DMS153 treated with DMSO at 0.1 percent for 48 hours (cell line): ENCODE results near the gene DNAJC15.
A peak's percentile ranks its signal among the peaks of the same experiment; 100 is the strongest.
"Not testable (repeated sequence)": the region's sequence is repeated elsewhere in the genome, so short reads cannot be mapped to it uniquely, and the experiment has no call there.

Experiments used
- DNase-seq: peaks from one replicate; lab custom pipeline; 2025; ENCODE audit not compliant: unreplicated experiment; lab: John Stamatoyannopoulos, UW

DNAJC15 gene

GRCh38 chr13:43044720-43045301, 21.4 kb downstream of the DNAJC15 start:
- DNase-seq, result no peak

DNA sequence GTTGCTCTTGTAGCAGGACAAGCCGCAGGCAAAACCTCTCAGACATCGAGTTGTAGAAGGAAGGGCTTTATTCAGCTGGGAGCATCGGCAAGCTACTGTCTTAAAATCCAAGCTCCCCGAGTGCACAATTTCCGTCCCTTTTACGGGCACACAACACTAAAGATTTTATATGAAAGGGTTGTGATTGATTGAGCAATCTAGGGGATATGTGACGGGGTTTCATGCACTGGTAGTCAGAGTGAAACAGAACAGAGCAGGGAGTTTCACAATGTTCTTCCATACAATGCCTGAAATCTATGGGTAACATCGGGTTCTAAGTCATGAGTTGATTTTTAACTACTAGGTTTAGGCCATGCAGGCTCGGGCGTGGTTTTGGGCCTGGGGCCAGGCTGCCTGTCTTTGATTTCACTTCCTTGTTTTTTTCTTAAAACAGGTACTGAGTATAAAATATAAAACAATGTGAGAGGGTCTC, 22.0 kb downstream of the DNAJC15 start:
- not testable (repeated sequence) for DNase-seq

GRCh38 chr13:43046259-43046658, 22.9 kb downstream of the DNAJC15 start:
- no peak for DNase-seq

- DNase-seq, result no peak
These were observed 31.7 kb downstream of the DNAJC15 start for GRCh38 chr13:43054803-43055802.

- DNase-seq, result no peak
These were observed 34.4 kb downstream of the DNAJC15 start for GRCh38 chr13:43057653-43058317.

DNA sequence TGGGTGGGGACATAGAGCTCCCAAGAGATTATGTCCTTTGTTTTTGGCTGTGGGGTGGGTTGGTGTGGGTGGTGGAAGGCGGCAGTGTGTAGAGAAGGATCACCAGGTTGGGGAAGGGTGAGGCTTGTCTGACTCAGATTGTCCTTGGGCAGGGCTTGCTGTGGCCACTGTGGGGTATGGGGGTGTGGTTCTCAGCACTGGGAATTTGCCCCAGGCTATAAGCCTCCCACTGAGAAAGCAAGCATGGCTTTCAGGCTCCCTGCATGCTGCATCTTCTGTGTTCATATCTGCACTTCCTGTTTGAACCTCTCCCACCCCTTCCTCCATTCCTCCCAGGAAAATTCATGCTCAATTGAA, 34.9 kb downstream of the DNAJC15 start:
- DNase-seq, result peak; percentile 41

- DNase-seq, result no peak
These were observed 35.4 kb downstream of the DNAJC15 start for GRCh38 chr13:43058831-43059230.

DNA sequence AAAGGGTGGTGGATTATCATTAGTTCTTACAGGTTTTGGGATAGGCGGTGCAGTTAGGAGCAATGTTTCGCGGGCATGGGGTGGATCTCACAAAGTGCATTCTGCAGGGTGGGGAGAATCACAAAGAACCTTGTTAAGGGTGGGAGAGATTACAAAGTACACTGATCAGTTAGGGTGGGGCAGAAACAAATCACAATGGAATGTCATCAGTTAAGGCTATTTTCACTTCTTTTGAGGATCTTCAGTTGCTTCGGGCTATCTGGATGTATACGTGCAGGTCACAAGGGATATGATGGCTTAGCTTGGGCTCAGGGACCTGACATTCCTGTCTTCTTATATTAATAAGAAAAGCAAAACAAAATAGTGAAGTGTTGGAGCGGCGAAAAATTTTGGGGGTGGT, 36.4 kb downstream of the DNAJC15 start:
- not testable (repeated sequence) for DNase-seq

DNA sequence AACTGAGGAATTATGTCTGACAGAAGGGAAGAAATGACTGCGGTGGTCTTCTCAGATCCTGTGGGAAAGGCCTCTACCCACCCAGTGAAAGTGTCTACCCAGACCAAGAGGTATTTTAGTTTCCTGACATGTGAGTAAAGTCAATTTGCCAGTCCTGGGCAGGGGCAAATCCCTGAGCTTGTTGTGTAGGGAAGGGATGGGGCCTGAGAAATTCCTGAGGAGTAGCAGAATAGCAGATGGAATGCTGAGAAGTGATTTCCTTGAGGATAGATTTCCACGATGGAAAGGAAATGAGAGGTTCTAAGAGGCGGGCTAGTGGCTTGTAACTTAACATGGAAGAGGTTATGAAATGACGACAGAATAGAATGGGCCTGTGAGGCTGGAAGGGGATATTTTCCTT, 37.4 kb downstream of the DNAJC15 start:
- DNase-seq, result not testable (repeated sequence)

GRCh38 chr13:43061496-43062280, 38.3 kb downstream of the DNAJC15 start:
- DNase-seq, result no peak

DNA sequence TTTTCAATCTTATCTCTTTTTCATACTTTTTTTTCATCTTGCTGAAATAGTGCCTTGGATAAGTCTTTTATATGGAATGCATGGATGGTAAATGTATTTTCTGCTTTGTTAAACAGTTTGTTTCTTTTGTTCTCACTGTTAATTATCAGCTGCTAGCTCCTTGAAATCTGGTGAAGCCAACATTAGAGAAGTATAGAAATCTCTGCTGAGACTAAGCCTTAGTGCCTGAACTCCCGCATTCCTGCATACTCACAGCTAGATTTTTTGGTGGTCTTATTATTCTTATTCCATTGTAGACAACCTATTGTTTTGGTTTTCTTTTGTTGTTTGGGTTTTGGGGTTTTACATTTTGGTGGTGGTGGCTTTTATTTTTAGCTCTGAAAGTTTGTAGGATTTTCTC, 48.4 kb downstream of the DNAJC15 start:
- no peak for DNase-seq

DNA sequence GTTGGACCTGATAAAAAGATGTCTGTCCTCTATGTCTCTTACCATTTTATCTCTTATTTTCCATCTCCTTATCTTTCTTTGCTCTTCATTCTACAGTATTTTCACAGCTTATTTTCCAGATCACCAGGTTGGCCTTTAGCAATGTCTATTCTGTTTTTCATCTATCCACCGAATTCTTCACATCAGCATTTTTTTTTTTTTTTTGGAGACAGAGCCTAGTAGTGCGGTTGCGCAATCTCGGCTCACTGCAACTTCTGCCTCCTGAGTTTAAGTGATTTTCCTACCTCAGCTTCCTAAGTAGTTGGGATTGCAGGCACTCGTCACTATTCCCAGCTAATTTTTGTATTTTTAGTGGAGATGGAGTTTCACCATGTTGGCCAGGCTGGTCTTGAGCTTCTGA, 49.0 kb downstream of the DNAJC15 start:
- DNase-seq, result no peak

DNA sequence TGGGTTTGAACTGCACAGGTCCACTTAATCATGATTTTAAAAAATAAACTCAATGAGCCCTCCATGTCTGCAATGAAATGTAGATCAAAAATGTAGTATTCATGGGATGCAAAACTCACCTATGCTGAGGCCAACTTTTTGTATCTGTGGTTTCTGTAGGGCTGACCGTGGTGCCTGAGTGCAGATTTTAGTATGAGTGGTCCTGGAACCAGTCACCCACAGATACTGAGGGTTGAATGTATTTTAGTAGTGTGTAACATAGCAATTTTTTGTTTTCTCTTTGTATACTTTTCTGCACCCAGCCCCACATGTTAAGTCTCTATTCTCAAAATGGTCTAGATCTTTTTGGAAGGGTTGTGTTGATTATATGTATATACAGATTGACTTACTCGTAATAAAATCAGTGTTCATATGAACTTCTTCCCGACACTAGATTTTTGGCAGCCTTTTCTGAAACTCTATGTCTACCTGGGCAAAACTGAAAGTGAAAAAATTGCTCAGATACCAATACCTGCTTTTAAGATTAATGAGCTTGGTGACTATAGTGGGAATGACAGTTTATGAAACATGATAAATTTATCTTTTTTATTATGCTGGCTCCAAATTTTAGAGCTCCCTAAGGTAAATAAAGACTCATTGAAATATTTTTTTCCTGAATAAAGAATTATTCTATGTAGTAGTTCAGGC, 51.6 kb downstream of the DNAJC15 start:
- no peak for DNase-seq

- not testable (repeated sequence) for DNase-seq
These were observed 52.1 kb downstream of the DNAJC15 start for GRCh38 chr13:43075511-43075902.

DNA sequence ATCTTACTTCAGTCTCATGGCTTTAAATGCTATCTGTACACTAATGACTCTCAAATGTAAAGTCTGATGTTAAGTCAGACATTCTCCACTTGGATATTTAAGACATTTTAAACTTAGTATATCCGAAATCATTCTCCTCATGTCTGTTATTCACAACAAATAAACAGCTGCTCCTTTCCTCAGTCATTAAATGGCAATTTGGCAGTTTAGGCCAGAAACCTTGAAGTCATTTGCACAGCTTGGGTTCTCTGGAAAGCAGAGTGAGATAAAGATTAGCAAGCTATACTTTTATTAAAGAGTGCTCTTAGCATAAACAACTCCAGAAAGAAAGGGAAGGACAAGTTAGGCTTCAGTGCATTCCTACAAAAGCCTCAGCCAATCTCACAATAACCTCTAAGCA, 53.7 kb downstream of the DNAJC15 start:
- no peak for DNase-seq

GRCh38 chr13:43077461-43077860, 54.1 kb downstream of the DNAJC15 start:
- no peak for DNase-seq

GRCh38 chr13:43077906-43078305, 54.5 kb downstream of the DNAJC15 start:
- no peak for DNase-seq

GRCh38 chr13:43078399-43078798, 55.0 kb downstream of the DNAJC15 start:
- DNase-seq, result no peak

DNA sequence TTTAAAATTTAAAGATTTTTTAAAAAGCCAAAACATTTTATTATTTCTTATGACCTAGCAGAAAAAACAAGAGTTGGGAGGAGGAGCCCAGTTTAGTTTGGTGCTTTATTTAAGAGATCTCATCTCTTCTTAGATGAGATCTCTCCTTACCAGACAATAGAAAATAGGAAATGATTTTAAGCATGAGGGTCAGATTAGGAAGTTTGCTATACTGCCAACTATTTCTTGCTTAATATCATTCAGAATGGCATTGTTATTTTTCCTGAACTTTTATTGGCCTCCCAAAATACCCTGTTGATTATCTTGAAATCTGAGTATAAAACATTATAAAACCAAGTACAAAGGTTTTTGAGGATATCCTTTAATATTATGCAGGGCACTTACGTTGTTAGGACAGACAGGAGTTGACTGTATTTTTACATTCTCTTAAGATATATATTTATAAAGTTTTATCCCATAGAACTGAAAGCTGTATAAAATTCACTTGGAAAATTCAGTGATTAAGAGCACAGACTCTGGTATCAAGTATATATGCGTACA, 56.1 kb downstream of the DNAJC15 start:
- no peak for DNase-seq

DNA sequence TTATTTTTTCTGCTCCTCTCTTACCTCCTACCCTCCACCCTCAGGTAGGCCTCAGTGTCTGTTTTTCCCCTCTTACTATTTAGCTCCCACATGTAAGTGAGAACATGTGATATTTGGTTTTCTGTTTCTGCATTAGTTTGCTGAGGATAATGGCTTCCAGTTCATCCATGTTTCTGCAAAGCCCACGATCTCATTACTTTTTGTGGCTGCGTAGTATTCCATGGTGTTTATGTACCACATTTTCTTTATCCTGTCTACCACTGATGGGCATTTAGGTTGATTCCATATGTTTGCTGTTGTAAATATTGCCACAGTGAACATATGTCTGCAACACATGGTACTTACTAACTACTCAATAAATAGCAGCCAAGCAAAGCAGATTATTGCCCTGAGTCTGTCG, 56.8 kb downstream of the DNAJC15 start:
- DNase-seq, result no peak
